ENCODE measurements around the gene COX20.

DNA sequence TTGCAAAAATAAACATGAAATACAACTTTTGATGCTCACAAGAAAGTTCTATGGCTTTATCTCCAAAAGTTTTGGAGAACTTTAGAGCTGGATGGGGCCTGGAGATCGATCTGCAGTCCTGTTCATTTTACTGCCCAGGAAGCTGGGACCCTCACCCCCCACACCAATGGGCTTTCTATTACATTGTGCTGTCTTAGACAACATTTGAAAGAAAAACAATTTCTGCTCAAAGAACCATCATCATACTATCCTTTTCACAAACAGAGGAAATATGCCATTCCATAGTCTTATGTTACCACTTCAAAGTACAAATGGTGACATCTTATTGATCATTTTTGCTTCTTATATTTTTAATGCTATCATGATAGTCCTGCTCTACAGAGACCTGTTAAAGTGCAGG, 30.9 kb downstream of the COX20 start:
- TF ChIP-seq CTCF (conservative IDR thresholded peaks at IDR 0.05; ENCODE audit: low read depth, low read length) = no peak
- no peak for TF ChIP-seq USF2 (IDR thresholded peaks at IDR 0.05; ENCODE audit: low read depth, low read length)
- TF ChIP-seq POLR2A (IDR thresholded peaks at IDR 0.05; ENCODE audit: low read depth, low read length) = no peak
- no peak for TF ChIP-seq CEBPB (IDR thresholded peaks at IDR 0.05; ENCODE audit: low read depth, low read length)
- TF ChIP-seq RAD21 (IDR thresholded peaks at IDR 0.05; ENCODE audit: low read length) = no peak
- no peak for TF ChIP-seq RFX5 (IDR thresholded peaks at IDR 0.05; ENCODE audit: low read depth, low read length)
- TF ChIP-seq SMC3 (IDR thresholded peaks at IDR 0.05; ENCODE audit: low read depth, low read length) = no peak
- TF ChIP-seq FOS (IDR thresholded peaks at IDR 0.05; ENCODE audit: low read depth, low read length) = no peak

Measured in IMR-90 (cell line).